Glomerular endothelial cell (primary cell): Measurements from ENCODE around the gene PSENEN. TPM values are rescaled to one million over a fixed set of nuclear protein-coding genes. Genes with fewer than 3 reads are reported as not detected.
"Not testable (repeated sequence)": the region's sequence is repeated elsewhere in the genome, so short reads cannot be mapped to it uniquely, and the experiment has no call there.

Experiments
- DNase-seq: peaks from one replicate; pipeline ENCODE4 v3.0.0-alpha.2; 2011; ENCODE audit warnings: low read depth, low spot score; ENCODE audit errors: extremely low read depth
- total RNA-seq: library from RNA; depleted of rRNA; stranded (reverse); fragments of >200 nt; gene quantifications from 2 replicates; pipeline ENCODE4 v1.2.3, GENCODE V29; 2015

PSENEN gene
- total RNA-seq, 1 donor from 2014 or later: 75.0 TPM

DNA sequence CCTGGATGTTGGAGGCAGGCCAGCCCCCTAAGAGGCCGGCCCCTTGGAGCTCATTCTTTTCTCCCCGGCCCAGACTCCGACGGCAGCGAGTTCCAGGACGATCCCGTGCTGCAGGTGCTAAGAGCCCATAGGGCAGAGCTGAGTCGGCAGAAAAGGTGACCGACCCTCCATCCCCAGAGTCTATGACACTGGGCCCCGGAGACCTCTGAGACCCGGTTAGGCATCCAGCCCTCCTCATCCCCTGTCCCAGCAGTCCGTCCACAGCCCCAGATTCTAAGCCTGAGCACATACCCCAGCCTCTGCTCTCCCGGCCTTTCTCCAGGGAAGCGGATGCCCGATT lies 22.6 kb downstream of the PSENEN start:
- DNase-seq: no peak

DNA sequence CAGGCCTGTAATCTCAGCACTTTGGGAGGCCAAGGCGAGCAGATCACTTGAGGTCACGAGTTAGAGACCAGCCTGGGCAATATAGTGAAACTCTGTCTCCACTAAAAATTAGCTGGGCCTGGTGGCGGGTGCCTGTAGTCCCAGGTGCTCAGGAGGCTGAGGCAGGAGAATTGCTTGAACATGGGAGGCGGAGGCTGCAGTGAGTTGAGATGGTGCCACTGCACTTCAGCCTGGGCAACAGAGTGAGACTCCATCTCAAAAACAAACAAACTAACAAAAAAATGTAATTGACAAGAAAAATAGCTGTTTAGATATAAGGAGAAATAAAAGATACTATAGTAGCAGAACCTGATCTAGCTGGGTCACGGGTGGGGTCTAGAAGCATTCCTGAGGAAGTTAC lies 26.9 kb downstream of the PSENEN start:
- not testable (repeated sequence) for DNase-seq

GRCh38 chr19:35773020-35773806 lies 27.8 kb downstream of the PSENEN start:
- no peak for DNase-seq

GRCh38 chr19:35774274-35775045 lies 29.0 kb downstream of the PSENEN start:
- no peak for DNase-seq

- no peak for DNase-seq
Observed at GRCh38 chr19:35775046-35775297, 29.5 kb downstream of the PSENEN start.

- peak; percentile 80 for DNase-seq
Observed at GRCh38 chr19:35775298-35776101, 30.0 kb downstream of the PSENEN start, which contains the start of gene ARHGAP33. ARHGAP33 (plus strand) TSS chr19:35775564; CDS start chr19:35775659, 95 bp downstream.

DNA sequence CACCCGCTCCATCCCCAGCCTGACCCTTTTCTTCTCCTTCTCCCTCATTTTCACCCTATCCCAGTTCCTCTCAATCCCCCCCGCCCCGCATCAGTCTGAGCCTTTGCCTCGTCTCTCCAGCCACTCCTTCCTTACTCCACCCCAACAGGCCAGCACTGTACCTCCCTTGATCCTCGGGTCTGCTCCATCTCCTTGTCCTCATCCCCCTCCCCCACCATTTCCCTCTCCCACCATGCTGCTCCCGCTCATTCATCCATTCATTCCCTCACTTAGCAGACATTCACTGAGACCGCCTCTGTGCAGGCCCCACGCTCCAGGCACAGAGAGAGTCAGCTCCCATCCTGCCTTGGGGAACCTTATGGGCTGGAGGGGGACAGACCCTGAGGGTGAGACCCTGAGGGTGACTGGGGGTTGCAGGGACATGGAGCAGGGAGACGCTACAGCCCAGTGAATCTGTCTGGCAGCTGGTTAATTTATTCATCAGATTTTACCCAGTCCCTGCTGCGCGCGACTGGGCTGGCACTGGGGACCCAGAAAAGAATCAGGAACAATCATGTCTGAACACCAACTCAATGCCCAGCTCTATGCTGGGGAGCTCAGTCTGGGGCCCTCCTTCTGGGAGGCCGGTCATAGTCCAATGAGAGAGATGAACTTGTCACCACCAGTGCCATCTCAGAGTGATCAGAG lies 30.8 kb downstream of the PSENEN start:
- DNase-seq: no peak

DNA sequence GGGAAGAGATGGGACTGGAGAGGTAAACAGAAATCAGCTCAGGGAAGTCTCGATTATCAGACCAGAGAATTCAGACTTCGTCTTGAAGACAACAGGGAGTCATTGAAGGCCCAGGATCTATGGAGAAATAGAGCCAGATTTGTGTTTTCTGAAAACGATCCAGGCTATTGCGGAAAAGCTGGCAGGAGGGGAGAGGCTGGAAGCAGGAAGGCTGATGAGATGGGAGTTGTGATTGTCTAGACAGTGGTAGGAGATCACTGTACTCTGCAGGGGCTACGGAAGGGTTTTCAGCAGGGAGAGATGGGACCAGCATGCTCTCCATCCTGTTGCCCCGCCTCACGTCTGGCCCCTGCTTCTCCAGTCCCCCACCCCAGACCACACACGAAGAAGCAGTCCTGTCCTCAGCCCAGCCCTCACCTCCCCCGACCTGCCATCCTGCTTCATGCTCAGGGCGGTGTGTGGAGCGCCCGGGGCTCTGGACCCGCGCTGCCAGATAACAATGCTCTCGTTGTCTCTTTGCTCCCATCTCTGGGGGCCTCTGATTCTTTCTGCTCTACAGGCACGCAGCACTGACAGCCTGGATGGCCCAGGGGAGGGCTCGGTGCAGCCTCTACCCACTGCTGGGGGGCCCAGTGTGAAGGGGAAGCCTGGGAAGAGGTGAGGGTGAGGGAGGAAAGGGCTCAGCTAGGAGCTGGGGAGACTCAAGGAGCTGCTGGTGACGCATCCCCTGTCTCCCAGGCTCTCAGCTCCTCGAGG lies 31.8 kb downstream of the PSENEN start:
- DNase-seq: no peak

DNA sequence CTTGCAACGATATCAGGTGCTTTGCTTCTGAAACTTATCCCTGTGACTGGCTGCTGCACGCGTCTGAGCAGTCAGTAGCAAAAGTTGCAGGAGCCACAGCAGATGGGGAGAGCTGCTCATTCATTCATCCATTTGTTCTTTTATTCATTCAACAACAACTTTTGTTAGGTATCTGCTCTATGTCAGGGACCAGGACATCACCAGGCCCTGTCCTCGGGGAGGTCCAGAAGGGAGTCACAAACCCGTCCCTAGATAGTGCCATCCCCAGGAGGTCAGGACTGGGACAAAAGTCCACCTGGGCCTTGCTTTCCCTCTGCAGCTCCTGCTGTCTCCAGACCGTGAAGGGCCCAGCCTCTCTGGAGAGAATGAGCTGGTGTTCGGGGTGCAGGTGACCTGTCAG lies 32.5 kb downstream of the PSENEN start:
- no peak for DNase-seq

GRCh38 chr19:35779033-35779432 lies 33.6 kb downstream of the PSENEN start:
- DNase-seq: no peak

DNA sequence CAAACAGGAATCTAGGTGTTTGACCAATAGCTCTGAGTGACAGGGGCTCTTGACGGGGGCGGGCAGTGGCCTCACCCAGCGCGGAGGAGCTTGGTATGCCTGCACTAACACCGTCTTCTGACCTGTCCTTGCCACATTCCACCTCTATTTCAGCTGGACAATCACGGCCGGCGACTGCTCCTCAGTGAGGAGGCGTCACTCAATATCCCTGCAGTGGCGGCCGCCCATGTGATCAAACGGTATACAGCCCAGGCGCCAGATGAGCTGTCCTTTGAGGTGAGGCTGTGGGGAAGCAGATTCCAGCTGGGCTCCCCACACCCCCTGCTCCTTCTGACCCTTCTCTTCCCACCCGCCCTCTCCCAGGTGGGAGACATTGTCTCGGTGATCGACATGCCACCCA lies 34.6 kb downstream of the PSENEN start:
- no peak for DNase-seq

GRCh38 chr19:35780717-35781116 lies 35.3 kb downstream of the PSENEN start:
- DNase-seq: no peak

DNA sequence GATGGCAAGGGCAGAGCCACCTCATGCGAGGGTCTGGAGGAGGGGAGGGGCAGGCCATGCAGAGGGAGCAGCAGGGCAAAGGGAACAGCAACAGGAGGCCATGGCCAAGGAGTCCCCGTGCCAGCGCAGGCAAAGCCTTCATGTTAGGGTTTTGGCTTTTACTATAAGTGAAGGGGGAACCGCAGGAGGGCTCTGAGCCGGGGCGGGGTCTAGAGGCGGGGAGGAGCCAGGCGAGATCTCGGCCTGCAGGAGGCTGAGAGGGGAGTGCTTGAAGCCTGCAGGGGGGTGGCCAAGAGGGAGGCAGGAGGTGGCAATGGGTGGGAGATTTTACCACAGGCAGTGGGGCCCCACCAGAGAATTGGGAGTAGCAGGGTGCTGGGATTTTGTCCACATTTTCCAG lies 36.2 kb downstream of the PSENEN start:
- DNase-seq: no peak

GRCh38 chr19:35782589-35782988 lies 37.1 kb downstream of the PSENEN start:
- no peak for DNase-seq

DNA sequence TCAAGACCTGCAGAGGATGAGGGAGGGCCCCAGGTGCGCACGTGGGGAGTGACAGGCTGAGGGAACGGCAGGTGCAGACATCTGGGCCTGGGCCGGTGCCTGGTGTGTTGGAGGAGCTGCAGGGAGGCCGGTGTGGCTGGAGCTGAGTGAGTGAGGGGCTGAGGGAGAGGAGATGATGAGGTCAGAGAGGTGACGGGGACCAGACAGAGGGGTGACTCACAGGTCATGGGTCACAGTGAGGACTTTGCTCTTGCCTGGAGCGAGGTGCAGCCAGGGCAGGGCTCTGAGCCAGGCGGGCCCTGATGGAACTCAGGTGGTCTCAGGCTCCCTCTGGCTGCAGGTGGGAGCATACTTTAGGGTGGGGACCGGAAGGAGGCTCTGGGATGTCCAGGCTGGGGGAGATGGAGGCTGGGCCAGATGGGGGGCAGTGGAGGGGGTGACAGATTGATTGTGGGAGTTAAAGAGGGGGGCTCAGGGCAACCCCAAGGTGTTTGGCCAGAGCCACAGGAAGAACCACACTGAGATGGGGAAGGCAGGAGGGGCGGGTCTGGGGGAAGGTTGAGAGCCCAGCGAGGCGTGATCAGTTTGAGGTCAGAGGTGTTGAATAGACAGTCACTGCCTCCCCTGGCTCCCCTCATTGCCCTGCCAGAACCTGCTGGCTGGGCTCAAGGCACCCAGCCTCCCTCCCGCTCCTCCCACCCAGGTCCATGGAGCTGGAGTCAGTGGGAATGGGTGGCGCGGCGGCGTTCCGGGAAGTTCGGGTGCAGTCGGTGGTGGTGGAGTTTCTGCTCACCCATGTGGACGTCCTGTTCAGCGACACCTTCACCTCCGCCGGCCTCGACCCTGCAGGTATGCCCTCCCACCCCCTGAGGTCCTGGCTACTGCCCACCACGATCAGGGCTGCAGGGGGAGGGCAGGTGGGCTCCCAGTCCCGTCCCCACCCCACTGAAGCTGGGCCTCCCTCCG lies 38.3 kb downstream of the PSENEN start:
- no peak for DNase-seq

GRCh38 chr19:35784503-35785338 lies 39.3 kb downstream of the PSENEN start:
- no peak for DNase-seq

GRCh38 chr19:35785339-35785627 lies 39.8 kb downstream of the PSENEN start:
- DNase-seq: no peak
